ENCODE measurements around the gene THOC5. TPM values are rescaled to one million over a fixed set of nuclear protein-coding genes. Genes with fewer than 3 reads are reported as not detected.

THOC5 gene
- total and polyA plus RNA-seq, 2 experiments from 2014 or later: 23.0 to 27.7 TPM

DNA sequence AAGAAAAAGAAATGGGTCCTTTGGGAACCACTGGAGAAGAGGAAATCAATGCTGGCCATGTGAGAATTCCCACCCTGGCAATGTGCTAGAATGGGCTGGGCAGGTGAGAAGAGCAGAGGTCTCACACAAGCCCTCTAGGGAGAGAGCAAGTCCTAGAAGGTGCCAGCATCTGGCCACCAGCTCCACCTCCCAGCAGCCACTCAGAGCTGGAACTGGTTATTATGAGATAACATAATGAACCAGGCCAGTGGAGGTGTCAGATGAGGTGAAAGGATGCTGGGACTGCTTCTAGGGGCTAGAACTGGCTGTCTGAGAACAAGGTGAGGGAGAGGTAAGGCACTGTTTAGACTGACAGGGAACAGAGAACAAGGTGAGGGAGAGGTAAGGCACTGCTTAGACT lies 44.3 kb downstream of the THOC5 start:
- Histone ChIP-seq H3K4me1 (ENCODE audit: insufficient read depth) (no peaks in the 10 kb centered on the region), H3K79me2 (no peaks in the 10 kb centered on the region), H3K9me3 (ENCODE audit: low read depth) (no peaks in the 10 kb centered on the region), H3K27me3 (no peaks in the 10 kb centered on the region), H3K4me3 (no peak overlapping the region), H4K20me1 (ENCODE audit: insufficient read depth, poor library complexity, severe bottlenecking) (no peaks in the 10 kb centered on the region), H3K36me3 (replicated peaks; ENCODE audit: insufficient read depth, low read depth) (no peaks in the 10 kb centered on the region), H2AFZ (no peak overlapping the region), H3K27ac (no peak overlapping the region), H3K4me2 (no peak overlapping the region), H3K9me2 (replicated peaks; ENCODE audit: insufficient read depth) (no peaks in the 10 kb centered on the region)
- no peak for DNase-seq (ENCODE audit: low spot score)
- no peak for TF ChIP-seq EZH2 (IDR thresholded peaks at IDR 0.05; ENCODE audit: borderline replicate concordance)
- TF ChIP-seq EZH2phosphoT487 (IDR thresholded peaks at IDR 0.05; ENCODE audit: low read depth, severe bottlenecking, unreplicated experiment): no peak
- TF ChIP-seq CTCF (IDR thresholded peaks at IDR 0.05; ENCODE audit: poor library complexity): no peak

- TF ChIP-seq CTCF (IDR thresholded peaks at IDR 0.05; ENCODE audit: poor library complexity) (no peak), EZH2 (IDR thresholded peaks at IDR 0.05; ENCODE audit: borderline replicate concordance) (no peak), EZH2phosphoT487 (IDR thresholded peaks at IDR 0.05; ENCODE audit: low read depth, severe bottlenecking, unreplicated experiment) (no peak)
- H3K9me3 ChIP-seq (ENCODE audit: low read depth): no peaks in the 10 kb centered on the region
- no peak overlapping the region for H2AFZ ChIP-seq
- H3K9me2 ChIP-seq (replicated peaks; ENCODE audit: insufficient read depth): no peaks in the 10 kb centered on the region
- no peaks in the 10 kb centered on the region for H3K27me3 ChIP-seq
- H4K20me1 ChIP-seq (ENCODE audit: insufficient read depth, poor library complexity, severe bottlenecking): no peaks in the 10 kb centered on the region
- H3K36me3 ChIP-seq (replicated peaks; ENCODE audit: insufficient read depth, low read depth): no peaks in the 10 kb centered on the region
- peak; percentile 71 for DNase-seq (ENCODE audit: low spot score)
- H3K4me3 ChIP-seq: no peak overlapping the region
- no peaks in the 10 kb centered on the region for H3K4me1 ChIP-seq (ENCODE audit: insufficient read depth)
- 78% methylated on average over 7 of the region's 7 CpGs for WGBS (ENCODE audit: low lambda C conversion rate, missing lambda C conversion rate)
- H3K4me2 ChIP-seq: no peak overlapping the region
- no peaks in the 10 kb centered on the region for H3K79me2 ChIP-seq
- H3K27ac ChIP-seq: no peak overlapping the region
These were observed 49.7 kb downstream of the THOC5 start for GRCh38 chr22:29503811-29504372.

GRCh38 chr22:29499852-29500251 lies 53.7 kb downstream of the THOC5 start:
- no peaks in the 10 kb centered on the region for H3K79me2 ChIP-seq
- DNase-seq (ENCODE audit: low spot score): no peak
- TF ChIP-seq EZH2phosphoT487 (IDR thresholded peaks at IDR 0.05; ENCODE audit: low read depth, severe bottlenecking, unreplicated experiment) (no peak), CTCF (IDR thresholded peaks at IDR 0.05; ENCODE audit: poor library complexity) (no peak), EZH2 (IDR thresholded peaks at IDR 0.05; ENCODE audit: borderline replicate concordance) (no peak)
- no peaks in the 10 kb centered on the region for H3K36me3 ChIP-seq (replicated peaks; ENCODE audit: insufficient read depth, low read depth)
- no peaks in the 10 kb centered on the region for H4K20me1 ChIP-seq (ENCODE audit: insufficient read depth, poor library complexity, severe bottlenecking)
- no peaks in the 10 kb centered on the region for H3K9me3 ChIP-seq (ENCODE audit: low read depth)
- H3K9me2 ChIP-seq (replicated peaks; ENCODE audit: insufficient read depth): no peaks in the 10 kb centered on the region
- no peak overlapping the region for H3K27ac ChIP-seq
- H3K4me2 ChIP-seq: no peak overlapping the region
- no peaks in the 10 kb centered on the region for H3K4me1 ChIP-seq (ENCODE audit: insufficient read depth)
- no peak overlapping the region for H3K4me3 ChIP-seq
- WGBS (ENCODE audit: low lambda C conversion rate, missing lambda C conversion rate): 90% methylated on average over 8 of the region's 8 CpGs
- no peaks in the 10 kb centered on the region for H3K27me3 ChIP-seq
- H2AFZ ChIP-seq: no peak overlapping the region

DNA sequence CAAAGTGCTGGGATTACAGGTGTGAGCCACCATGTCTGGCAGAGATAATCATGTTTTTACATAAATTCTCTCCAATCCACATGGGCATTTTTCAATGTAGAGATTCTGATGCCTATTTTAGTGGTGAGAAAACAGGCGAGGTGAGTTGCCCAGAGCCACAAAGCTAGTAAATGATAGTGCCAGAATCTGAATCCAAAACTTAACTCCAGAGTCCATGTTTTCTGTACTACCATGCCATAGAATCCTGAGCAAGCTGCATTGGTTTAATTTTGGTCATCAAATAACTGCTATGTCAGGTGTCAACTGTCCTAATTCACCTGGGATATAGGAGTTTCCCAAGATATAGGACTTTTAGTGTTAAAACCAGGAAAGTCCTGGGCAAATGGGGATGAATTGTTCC lies 59.9 kb downstream of the THOC5 start:
- no peaks in the 10 kb centered on the region for H3K9me3 ChIP-seq (ENCODE audit: low read depth)
- TF ChIP-seq CTCF (IDR thresholded peaks at IDR 0.05; ENCODE audit: poor library complexity) (no peak), EZH2phosphoT487 (IDR thresholded peaks at IDR 0.05; ENCODE audit: low read depth, severe bottlenecking, unreplicated experiment) (no peak), EZH2 (IDR thresholded peaks at IDR 0.05; ENCODE audit: borderline replicate concordance) (no peak)
- H3K79me2 ChIP-seq: no peaks in the 10 kb centered on the region
- no peaks in the 10 kb centered on the region for H3K36me3 ChIP-seq (replicated peaks; ENCODE audit: insufficient read depth, low read depth)
- H3K9me2 ChIP-seq (replicated peaks; ENCODE audit: insufficient read depth): no peaks in the 10 kb centered on the region
- DNase-seq (ENCODE audit: low spot score): no peak
- no peak overlapping the region for H3K4me2 ChIP-seq
- no peaks in the 10 kb centered on the region for H3K27me3 ChIP-seq
- WGBS (ENCODE audit: low lambda C conversion rate, missing lambda C conversion rate): 100% methylated on average over 1 of the region's 1 CpG
- no peaks in the 10 kb centered on the region for H4K20me1 ChIP-seq (ENCODE audit: insufficient read depth, poor library complexity, severe bottlenecking)
- H3K4me3 ChIP-seq: no peak overlapping the region
- H3K4me1 ChIP-seq (ENCODE audit: insufficient read depth): no peaks in the 10 kb centered on the region
- H2AFZ ChIP-seq: no peak overlapping the region
- no peak overlapping the region for H3K27ac ChIP-seq

Measured in hepatocyte (in vitro differentiated cells).